Measurements from ENCODE around the gene RNF130.

RNF130 gene

GRCh38 chr5:179912386-179912785 lies 159.2 kb downstream of the RNF130 start:
- DNase-seq, result no peak

DNA sequence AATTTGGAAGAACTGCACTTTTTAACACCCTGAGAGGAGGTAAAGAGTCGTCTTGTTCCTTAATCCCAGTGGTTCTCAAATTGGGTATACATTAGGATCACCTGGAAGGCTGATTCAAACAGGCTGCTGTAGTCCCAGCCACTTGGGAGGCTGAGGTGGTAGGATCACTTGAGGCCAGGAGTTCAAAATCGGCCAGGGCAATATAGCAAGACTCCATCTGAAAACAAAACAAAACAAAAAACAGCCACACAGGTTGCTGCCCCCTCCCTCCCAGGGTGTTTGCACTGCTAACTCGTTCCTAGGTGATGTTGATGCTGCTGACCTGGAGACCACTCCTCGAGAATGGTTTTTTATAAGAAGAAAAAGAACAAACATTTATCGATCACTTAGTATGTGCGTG lies 162.3 kb downstream of the RNF130 start:
- no peak for DNase-seq

- no peak for DNase-seq
Observed at GRCh38 chr5:179908528-179908927, 163.0 kb downstream of the RNF130 start.

GRCh38 chr5:179907556-179908324 lies 163.8 kb downstream of the RNF130 start, which contains the start of gene TBC1D9B:
TSS of gene TBC1D9B (minus strand) at chr5:179907897. CDS start at chr5:179907821, 76 bp downstream.
- DNase-seq, result no peak

DNA sequence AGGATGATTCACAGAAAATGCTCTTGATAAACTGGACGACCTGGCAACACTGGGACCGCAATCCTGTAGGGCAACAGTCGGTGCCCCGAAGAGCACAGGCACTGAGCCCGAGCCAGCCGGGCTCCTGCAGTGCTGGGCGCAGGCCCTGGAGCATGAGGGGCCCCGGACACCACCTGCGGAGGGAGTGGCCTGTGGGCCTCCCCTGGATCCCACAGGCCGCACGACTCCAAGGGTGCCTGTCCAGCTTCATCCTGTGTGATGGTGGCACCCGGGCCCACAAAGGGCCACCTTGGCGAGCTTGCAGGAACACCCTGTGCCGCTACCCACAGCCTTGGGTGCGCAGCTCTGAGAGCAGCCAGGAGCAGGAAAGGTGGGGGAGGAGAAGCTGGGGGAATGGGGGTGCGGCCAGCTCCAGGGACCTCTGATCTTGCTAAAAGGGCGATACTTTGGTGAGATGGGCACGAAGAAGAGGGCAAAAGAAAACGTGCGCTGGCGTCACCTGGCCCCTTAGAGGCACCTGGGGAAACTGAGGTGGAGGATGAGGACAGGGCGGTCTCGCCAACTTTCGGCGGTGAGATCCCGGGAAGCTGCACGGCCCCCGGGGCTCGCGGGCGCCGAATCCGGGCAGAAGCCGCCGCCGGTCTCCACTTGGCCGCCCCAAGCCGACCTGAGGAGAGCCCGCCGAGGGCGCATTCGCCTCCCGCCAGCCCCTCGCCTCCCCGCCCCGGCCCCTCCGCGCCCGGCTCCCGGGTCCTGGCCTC lies 164.6 kb downstream of the RNF130 start:
- DNase-seq, result no peak

DNA sequence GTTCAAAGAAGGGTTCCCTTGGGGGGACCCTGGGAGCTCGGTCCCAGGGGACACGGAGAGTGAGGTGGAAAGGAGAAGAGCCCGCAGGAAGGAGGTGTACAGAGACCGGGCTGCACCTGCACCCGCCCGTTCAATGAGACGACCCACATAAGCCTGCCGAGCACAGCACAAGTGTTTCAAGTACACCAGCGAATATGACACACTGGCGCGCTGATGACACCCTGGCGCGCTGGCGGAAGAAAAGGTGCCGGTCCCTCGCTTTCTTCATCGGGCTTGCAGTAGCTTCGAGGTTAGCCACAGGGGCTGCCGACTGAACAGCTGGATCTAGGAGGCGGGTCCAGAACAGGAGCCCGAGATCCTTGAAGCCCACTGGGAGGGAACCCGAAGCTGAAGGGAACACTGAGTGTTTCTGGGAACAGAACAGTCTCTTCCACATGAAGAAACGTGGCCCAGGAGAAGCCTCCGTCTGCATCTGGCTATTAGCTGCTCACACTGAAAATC lies 165.2 kb downstream of the RNF130 start:
- no peak for DNase-seq

GRCh38 chr5:179905161-179905560 lies 166.4 kb downstream of the RNF130 start:
- DNase-seq, result no peak
